Keratinocyte (primary cell): ENCODE measurements around the gene RMC1. TPM values are rescaled to one million over a fixed set of nuclear protein-coding genes. Genes with fewer than 3 reads are reported as not detected.

Source experiments
- DNase-seq: peaks from one replicate; pipeline ENCODE4 v3.0.0-alpha.2; 2011; ENCODE audit warnings: low read depth, missing footprints, low spot score
- FAIRE-seq: peaks from 2 replicates; lab custom pipeline; 2011; peaks lifted over from hg19 to GRCh38; lab: Jason Lieb, UNC
- H2AFZ ChIP-seq: 2 replicates; pipeline ENCODE4 v1.6.0; 2012; ENCODE audit warnings: low read length, control low read depth, inconsistent platforms; ENCODE audit not compliant: control insufficient read depth
- H3K27ac ChIP-seq: 2 replicates; pipeline ENCODE4 v1.5.1; 2011; ENCODE audit warnings: low read length; ENCODE audit not compliant: control insufficient read depth, insufficient read depth
- H3K27me3 ChIP-seq: 3 replicates; pipeline ENCODE4 v1.6.0; 2011; ENCODE audit warnings: low read length; ENCODE audit not compliant: control insufficient read depth, insufficient read depth; ENCODE audit errors: extremely low read depth
- H3K36me3 ChIP-seq, 2 experiments: 2 replicates in 1 of 2; 3 replicates in 1 of 2; pipeline ENCODE4 v1.5.1; 2011; ENCODE audit warnings: low read length in 2 of 2, mild to moderate bottlenecking in 1 of 2; ENCODE audit not compliant: control insufficient read depth in 2 of 2, insufficient read depth in 2 of 2; ENCODE audit errors: extremely low read depth in 1 of 2
- H3K4me1 ChIP-seq: 3 replicates; pipeline ENCODE4 v1.5.1; 2011; ENCODE audit warnings: low read length; ENCODE audit not compliant: control insufficient read depth, insufficient read depth; ENCODE audit errors: extremely low read depth
- H3K4me2 ChIP-seq: 3 replicates; pipeline ENCODE4 v1.6.0; 2011; ENCODE audit warnings: low read depth, low read length; ENCODE audit not compliant: control insufficient read depth, insufficient read depth; ENCODE audit errors: extremely low read depth
- H3K4me3 ChIP-seq, 3 experiments: fragments of 200-600 bp in 1 of 3; sonication (generic) in 1 of 3; 2 replicates in 2 of 3; 3 replicates in 1 of 3; pipeline ENCODE4 v1.5.1; 2011 to 2016; ENCODE audit warnings: low read length in 3 of 3, mild to moderate bottlenecking in 3 of 3, control low read depth in 2 of 3, inconsistent platforms in 1 of 3, low read depth in 1 of 3, mixed read lengths in 1 of 3, mixed run types in 1 of 3, moderate library complexity in 1 of 3; ENCODE audit not compliant: control insufficient read depth in 2 of 3, insufficient read depth in 2 of 3; ENCODE audit errors: extremely low read depth in 1 of 3
- H3K79me2 ChIP-seq: 2 replicates; pipeline ENCODE4 v1.6.0; 2012; ENCODE audit warnings: low read length; ENCODE audit not compliant: control insufficient read depth, insufficient read depth
- H3K9ac ChIP-seq: 3 replicates; pipeline ENCODE4 v1.6.0; 2011; ENCODE audit warnings: low read length; ENCODE audit not compliant: control insufficient read depth, insufficient read depth; ENCODE audit errors: extremely low read depth
- H3K9me1 ChIP-seq: 3 replicates; pipeline ENCODE4 v1.6.0; 2011; ENCODE audit warnings: low read length; ENCODE audit not compliant: control insufficient read depth, insufficient read depth; ENCODE audit errors: extremely low read depth
- H3K9me3 ChIP-seq: 2 replicates; pipeline ENCODE4 v1.5.1; 2012; ENCODE audit warnings: low read depth, low read length; ENCODE audit not compliant: control insufficient read depth
- H4K20me1 ChIP-seq: 3 replicates; pipeline ENCODE4 v1.6.0; 2011; ENCODE audit warnings: low read length; ENCODE audit not compliant: control insufficient read depth, insufficient read depth; ENCODE audit errors: extremely low read depth
- EZH2 ChIP-seq: IDR thresholded peaks from one replicate; pipeline ENCODE4 v1.6.1; 2012; ENCODE audit warnings: inconsistent platforms, mild to moderate bottlenecking, low read length, moderate library complexity
- dilution Hi-C: fragments of 300-500 bp; cut with MboI; formaldehyde crosslinking; loops from one replicate; pipeline ENCODE4 v1.7.0; 2020; ENCODE audit warnings: low sequenced_read_pairs; ENCODE audit not compliant: extremely low pct_ligation_motif_present
- polyA plus RNA-seq, 5 experiments: library from polyadenylated mRNA; depleted of rRNA in 3 of 5; stranded (reverse) in 3 of 5; stranded (forward) in 1 of 5; unstranded in 1 of 5; fragments of >200 nt; gene quantifications; 1 replicate in 1 of 5; 2 replicates in 3 of 5; 3 replicates in 1 of 5; pipeline versions ENCODE4 v1.2.1 to v1.2.3, GENCODE V29; 2011 to 2012; ENCODE audit warnings: missing spikeins in 2 of 5, low read depth in 1 of 5, low replicate concordance in 1 of 5
- TF ChIP-seq, protein P1 (sequence below), 3 experiments: IDR thresholded peaks in 1 of 3; conservative IDR thresholded peaks in 1 of 3; optimal IDR thresholded peaks in 1 of 3; 2 replicates in 2 of 3; 3 replicates in 1 of 3; pipeline versions ENCODE3 to v1.5.1; 2011; ENCODE audit warnings: low read length in 3 of 3, mild to moderate bottlenecking in 3 of 3, moderate library complexity in 2 of 3, control low read depth in 1 of 3, inconsistent platforms in 1 of 3; ENCODE audit not compliant: insufficient read depth in 2 of 3; ENCODE audit errors: extremely low read depth in 1 of 3

RMC1 gene
- polyA plus RNA-seq, 1 donor (not counting 4 experiments of a cell fraction or from before 2014, with no cell fraction given) = 26.4 TPM

DNA sequence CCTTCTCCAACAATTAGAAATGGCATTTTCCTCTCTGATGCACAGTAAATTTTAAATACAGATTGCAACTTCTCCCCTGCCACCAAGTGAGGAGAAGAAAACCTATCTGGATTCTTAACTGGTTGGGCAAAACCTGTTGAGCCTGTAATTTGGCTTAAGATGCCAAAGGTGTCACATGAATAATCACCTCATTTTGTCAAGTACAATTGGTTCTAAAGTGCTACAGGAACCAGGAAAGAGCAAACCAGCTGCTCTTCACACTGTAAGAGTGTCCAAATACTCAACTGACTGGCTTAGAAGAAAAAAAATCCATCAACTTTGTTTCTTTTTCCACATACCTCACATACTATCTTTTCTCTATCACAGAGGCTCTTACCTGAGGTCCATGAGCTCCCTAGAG, 47.6 kb downstream of the RMC1 start:
- Histone ChIP-seq H2AFZ (no peak overlapping the region), H3K9me3 (no peaks in the 10 kb centered on the region), H3K36me3 (peaks cover 33 to 59% of the 10 kb centered on the region in 2 experiments), H3K4me3 (no peak overlapping the region), H3K79me2 (peaks cover 1% of the 10 kb centered on the region), H4K20me1 (peaks cover 6% of the 10 kb centered on the region), H3K9me1 (no peaks in the 10 kb centered on the region), H3K4me1 (peaks cover 19% of the 10 kb centered on the region), H3K9ac (no peak overlapping the region), H3K27me3 (no peaks in the 10 kb centered on the region), H3K4me2 (no peak overlapping the region), H3K27ac (no peak overlapping the region)
- DNase-seq (no peak), FAIRE-seq (no peak)
- no peak for TF ChIP-seq EZH2
- TF ChIP-seq, protein P1, sequence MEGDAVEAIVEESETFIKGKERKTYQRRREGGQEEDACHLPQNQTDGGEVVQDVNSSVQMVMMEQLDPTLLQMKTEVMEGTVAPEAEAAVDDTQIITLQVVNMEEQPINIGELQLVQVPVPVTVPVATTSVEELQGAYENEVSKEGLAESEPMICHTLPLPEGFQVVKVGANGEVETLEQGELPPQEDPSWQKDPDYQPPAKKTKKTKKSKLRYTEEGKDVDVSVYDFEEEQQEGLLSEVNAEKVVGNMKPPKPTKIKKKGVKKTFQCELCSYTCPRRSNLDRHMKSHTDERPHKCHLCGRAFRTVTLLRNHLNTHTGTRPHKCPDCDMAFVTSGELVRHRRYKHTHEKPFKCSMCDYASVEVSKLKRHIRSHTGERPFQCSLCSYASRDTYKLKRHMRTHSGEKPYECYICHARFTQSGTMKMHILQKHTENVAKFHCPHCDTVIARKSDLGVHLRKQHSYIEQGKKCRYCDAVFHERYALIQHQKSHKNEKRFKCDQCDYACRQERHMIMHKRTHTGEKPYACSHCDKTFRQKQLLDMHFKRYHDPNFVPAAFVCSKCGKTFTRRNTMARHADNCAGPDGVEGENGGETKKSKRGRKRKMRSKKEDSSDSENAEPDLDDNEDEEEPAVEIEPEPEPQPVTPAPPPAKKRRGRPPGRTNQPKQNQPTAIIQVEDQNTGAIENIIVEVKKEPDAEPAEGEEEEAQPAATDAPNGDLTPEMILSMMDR (optimal IDR thresholded peaks at IDR 0.05 in 1 of 3, IDR thresholded peaks at IDR 0.05 in 1 of 3, conservative IDR thresholded peaks at IDR 0.05 in 1 of 3; ENCODE audit: extremely low read depth in 1 of 3, insufficient read depth in 2 of 3, low read length in 3 of 3) = no peak
- dilution Hi-C loops = no loop called here

DNA sequence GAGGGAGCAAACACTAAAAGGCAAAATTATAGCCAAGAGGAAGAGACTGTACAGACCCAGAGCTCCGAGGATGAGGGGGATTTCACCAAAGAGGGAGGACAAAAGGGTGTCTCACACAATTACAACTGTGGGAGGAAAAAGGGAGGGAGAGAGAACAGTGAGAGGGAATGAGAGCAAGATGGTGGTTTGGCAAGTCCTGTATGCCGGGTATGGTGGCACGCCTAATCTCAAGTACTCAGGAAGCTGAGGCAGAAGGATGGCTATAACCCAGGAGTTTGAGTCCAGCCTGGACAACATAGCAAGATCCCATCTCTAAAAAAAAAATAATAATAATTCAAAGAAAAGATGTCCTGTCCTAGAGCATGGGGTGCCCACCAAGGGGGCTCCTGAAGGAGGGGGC, 48.7 kb downstream of the RMC1 start:
- dilution Hi-C loops = no loop called here
- peaks cover 39 to 67% of the 10 kb centered on the region in 2 experiments for H3K36me3 ChIP-seq
- no peaks in the 10 kb centered on the region for H3K27me3 ChIP-seq
- peaks cover 4% of the 10 kb centered on the region for H3K79me2 ChIP-seq
- peaks cover 11% of the 10 kb centered on the region for H3K4me1 ChIP-seq
- TF ChIP-seq, protein P1 (optimal IDR thresholded peaks at IDR 0.05 in 1 of 3, IDR thresholded peaks at IDR 0.05 in 1 of 3, conservative IDR thresholded peaks at IDR 0.05 in 1 of 3; ENCODE audit: extremely low read depth in 1 of 3, insufficient read depth in 2 of 3, low read length in 3 of 3) = no peak
- no peak for TF ChIP-seq EZH2
- H3K27ac ChIP-seq = no peak overlapping the region
- no peak overlapping the region for H3K4me3 ChIP-seq
- FAIRE-seq = no peak
- H3K4me2 ChIP-seq = no peak overlapping the region
- no peaks in the 10 kb centered on the region for H3K9me3 ChIP-seq
- H3K9me1 ChIP-seq = no peaks in the 10 kb centered on the region
- peaks cover 6% of the 10 kb centered on the region for H4K20me1 ChIP-seq
- H2AFZ ChIP-seq = no peak overlapping the region
- no peak overlapping the region for H3K9ac ChIP-seq
- no peak for DNase-seq
